Activated CD8-positive, alpha-beta T cell treated with anti-CD3 and anti-CD28 coated beads for 36 hours (primary cell): ENCODE results near the gene LCAT. TPM values are rescaled to one million over a fixed set of nuclear protein-coding genes. Genes with fewer than 3 reads are reported as not detected.

Source experiments
- ATAC-seq: fragments of 200-7000 bp; cut with Tn5 transposase; one replicate; pipeline ENCODE4 v1.10.0; 2021; ENCODE audit warnings: mild to moderate bottlenecking, moderate library complexity
- CTCF ChIA-PET: fragments of 350-600 bp; sonication (Branson Sonifier 250); formaldehyde crosslinking; loops from one replicate; lab custom pipeline; 2021; ENCODE audit warnings: antibody characterized with exemption; lab: Charles Lee
- POLR2A ChIA-PET: fragments of 350-600 bp; sonication (Branson Sonifier 250); formaldehyde crosslinking; loops from one replicate; lab custom pipeline; 2021; ENCODE audit warnings: antibody characterized with exemption; lab: Charles Lee
- DNase-seq: peaks from one replicate; pipeline ENCODE4 v3.0.0-alpha.2; 2020
- H3K27ac Mint-ChIP-seq: one replicate; pipeline ENCODE4 v1.8.0; 2021; ENCODE audit warnings: mild to moderate bottlenecking, mixed read lengths
- H3K27me3 Mint-ChIP-seq: one replicate; pipeline ENCODE4 v1.8.0; 2021; ENCODE audit warnings: mixed read lengths
- H3K36me3 Mint-ChIP-seq: one replicate; pipeline ENCODE4 v1.8.0; 2021; ENCODE audit warnings: low read depth, mixed read lengths
- H3K4me1 Mint-ChIP-seq: one replicate; pipeline ENCODE4 v1.8.0; 2021; ENCODE audit warnings: low read depth, mixed read lengths
- H3K4me3 Mint-ChIP-seq: one replicate; pipeline ENCODE4 v1.8.0; 2021; ENCODE audit warnings: mild to moderate bottlenecking, moderate library complexity, mixed read lengths
- H3K9me3 Mint-ChIP-seq: one replicate; pipeline ENCODE4 v1.8.0; 2021; ENCODE audit warnings: mixed read lengths
- CTCF ChIP-seq: fragments of 200-600 bp; IDR thresholded peaks from one replicate; pipeline ENCODE4 v1.8.0; 2022; ENCODE audit warnings: antibody characterized with exemption, mild to moderate bottlenecking
- intact Hi-C: fragments of 100-400 bp; cut with micrococcal nuclease; formaldehyde crosslinking; loops from one replicate; pipeline ENCODE4 v1.10.0; 2022
- total RNA-seq, 2 experiments: library from RNA; stranded (reverse); gene quantifications; one replicate each; pipeline ENCODE4 v1.2.3, GENCODE V29; 2021

The LCAT gene
- total RNA-seq, 2 experiments from 2014 or later = 10.6 to 14.3 TPM

GRCh38 chr16:67965668-67966548 lies 22.0 kb upstream of the LCAT start:
- intact Hi-C loops = no loop called here
- DNase-seq (no peak), ATAC-seq (no peak)
- POLR2A ChIA-PET = interaction anchor here (0.6 to 2.5 kb wide), 8 partner anchors 13 to 82 kb away, joined by 3 to 12 read pairs (median 4); partner anchors contain the start of genes DDX28, DUS2 and PSMB10
- Mint-ChIP-seq H3K9me3 (no peaks in the 10 kb centered on the region), H3K4me1 (peaks cover 18% of the 10 kb centered on the region), H3K36me3 (peaks cover 15% of the 10 kb centered on the region), H3K27ac (no peak overlapping the region), H3K27me3 (no peaks in the 10 kb centered on the region), H3K4me3 (no peak overlapping the region)
- CTCF ChIA-PET = interaction anchor here (0.6 to 2.2 kb wide), 9 partner anchors 12 to 151 kb away, joined by 3 to 7 read pairs (median 4); partner anchors contain the start of gene NRN1L
- no peak for TF ChIP-seq CTCF

- POLR2A ChIA-PET = interaction anchor here (0.8 to 2.5 kb wide), 4 partner anchors 15 to 57 kb away, joined by 3 to 12 read pairs (median 6); partner anchors contain the start of gene PSMB10
- TF ChIP-seq CTCF = no peak
- DNase-seq (no peak), ATAC-seq (no peak)
- Mint-ChIP-seq H3K36me3 (peaks cover 19% of the 10 kb centered on the region), H3K4me1 (peaks cover 15% of the 10 kb centered on the region), H3K27ac (no peak overlapping the region), H3K4me3 (no peak overlapping the region), H3K9me3 (no peaks in the 10 kb centered on the region), H3K27me3 (no peaks in the 10 kb centered on the region)
- intact Hi-C loops = no loop called here
- CTCF ChIA-PET = interaction anchor here (0.9 to 2.2 kb wide), 5 partner anchors 16 to 150 kb away, joined by 3 to 7 read pairs (median 3); no protein-coding TSS in a partner anchor
Measured at GRCh38 chr16:67964477-67965131, 20.7 kb upstream of the LCAT start.

DNA sequence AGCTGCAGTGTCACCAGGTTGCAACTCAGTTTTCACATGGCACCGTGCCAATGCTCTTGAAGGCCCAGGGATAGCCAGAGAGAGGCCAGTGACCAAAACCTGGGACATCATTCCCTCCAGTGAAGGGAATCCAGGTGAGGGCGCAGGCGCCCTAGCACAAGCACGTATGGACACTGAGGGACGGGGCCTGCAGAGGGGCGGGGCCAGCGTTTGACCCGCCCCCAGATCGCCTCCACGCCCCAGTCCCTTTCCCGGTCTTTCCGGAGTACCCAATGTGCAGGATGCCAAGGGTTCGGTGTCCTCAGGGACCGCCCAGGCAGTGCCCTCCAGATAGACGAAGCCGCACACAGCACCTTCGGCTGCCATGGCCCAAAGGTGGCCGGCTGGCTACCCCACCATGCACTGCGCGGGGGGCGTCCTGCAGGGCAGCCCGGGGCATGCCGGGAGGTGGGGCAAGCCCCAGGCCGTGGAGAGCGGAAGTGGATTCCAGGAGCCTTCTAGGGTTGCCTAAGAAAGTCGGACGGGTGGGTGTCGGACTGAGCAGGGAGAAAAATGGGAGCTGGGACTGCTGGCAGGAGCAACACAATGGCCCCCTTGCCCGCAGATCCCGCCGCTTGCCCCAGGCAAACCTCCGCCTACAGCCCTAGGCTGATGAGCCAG lies 19.9 kb upstream of the LCAT start:
- no peak for DNase-seq
- no peak for ATAC-seq
- CTCF ChIA-PET = interaction anchor here (1.7 kb wide), 1 partner anchor 23 kb away, joined by 5 read pairs; no protein-coding TSS in a partner anchor
- Mint-ChIP-seq H3K4me1 (peaks cover 11% of the 10 kb centered on the region), H3K27me3 (no peaks in the 10 kb centered on the region), H3K4me3 (no peak overlapping the region), H3K9me3 (no peaks in the 10 kb centered on the region), H3K27ac (no peak overlapping the region), H3K36me3 (peaks cover 20% of the 10 kb centered on the region)
- POLR2A ChIA-PET = interaction anchor here (0.8 to 1.7 kb wide), 3 partner anchors 14 to 58 kb away, joined by 3 to 9 read pairs (median 4); no protein-coding TSS in a partner anchor
- intact Hi-C loops = no loop called here
- no peak for TF ChIP-seq CTCF

- Mint-ChIP-seq H3K27me3 (no peaks in the 10 kb centered on the region), H3K27ac (no peak overlapping the region), H3K4me3 (no peak overlapping the region), H3K9me3 (no peaks in the 10 kb centered on the region), H3K4me1 (peaks cover 11% of the 10 kb centered on the region), H3K36me3 (peaks cover 24% of the 10 kb centered on the region)
- intact Hi-C loops = no loop called here
- no peak for TF ChIP-seq CTCF
- POLR2A ChIA-PET = interaction anchor here (1.0 kb wide), 1 partner anchor 34 kb away, joined by 3 read pairs; no protein-coding TSS in a partner anchor
- CTCF ChIA-PET = no interaction called here
- ATAC-seq (no peak), DNase-seq (no peak)
Measured at GRCh38 chr16:67963292-67963661, 19.4 kb upstream of the LCAT start.
